Lower leg skin (tissue), 4 donors: ENCODE data around the gene KRTAP5-1. TPM values are rescaled to one million over a fixed set of nuclear protein-coding genes. Genes with fewer than 3 reads are reported as not detected.

Experiments
- DNase-seq, 2 donors: peaks; one replicate each; pipeline ENCODE4 v3.0.0-alpha.2; 2019; ENCODE audit warnings: low spot score in 2 of 2
- H3K4me3 ChIP-seq: fragments of 200-600 bp; sonication (generic); 2 replicates; pipeline ENCODE4 v1.5.1; 2017; ENCODE audit warnings: mild to moderate bottlenecking, low read depth; ENCODE audit not compliant: poor library complexity, severe bottlenecking
- CTCF ChIP-seq, 3 donors: fragments of 450-650 bp; IDR thresholded peaks; one replicate each; pipeline ENCODE4 v1.5.1; 2016; ENCODE audit warnings: antibody characterized with exemption in 3 of 3, mild to moderate bottlenecking in 3 of 3, moderate library complexity in 2 of 3
- POLR2A ChIP-seq, 2 donors: fragments of 450-650 bp; IDR thresholded peaks; one replicate each; pipeline ENCODE4 v1.6.1; 2016 to 2017; ENCODE audit warnings: antibody characterized with exemption in 2 of 2, mild to moderate bottlenecking in 1 of 2, moderate library complexity in 1 of 2
- WGBS, 2 donors: methylation state at CpG; one replicate each; pipeline ENCODE4 v1.1.5; 2018; 5-methylcytosine and 5-hydroxymethylcytosine counted together
- intact Hi-C: fragments of 100-400 bp; cut with DNase I; formaldehyde crosslinking; loops from one replicate; pipeline ENCODE4 v1.15.0; 2023; ENCODE audit warnings: low total_unique reads
- total RNA-seq, 4 donors: library from RNA; depleted of rRNA; stranded (reverse); fragments of >200 nt; gene quantifications; one replicate each; pipeline ENCODE4 v1.1.0, GENCODE V29; 2016

KRTAP5-1 gene
- total RNA-seq, 4 donors from 2014 or later = 8.1 TPM; not detected in 3

DNA sequence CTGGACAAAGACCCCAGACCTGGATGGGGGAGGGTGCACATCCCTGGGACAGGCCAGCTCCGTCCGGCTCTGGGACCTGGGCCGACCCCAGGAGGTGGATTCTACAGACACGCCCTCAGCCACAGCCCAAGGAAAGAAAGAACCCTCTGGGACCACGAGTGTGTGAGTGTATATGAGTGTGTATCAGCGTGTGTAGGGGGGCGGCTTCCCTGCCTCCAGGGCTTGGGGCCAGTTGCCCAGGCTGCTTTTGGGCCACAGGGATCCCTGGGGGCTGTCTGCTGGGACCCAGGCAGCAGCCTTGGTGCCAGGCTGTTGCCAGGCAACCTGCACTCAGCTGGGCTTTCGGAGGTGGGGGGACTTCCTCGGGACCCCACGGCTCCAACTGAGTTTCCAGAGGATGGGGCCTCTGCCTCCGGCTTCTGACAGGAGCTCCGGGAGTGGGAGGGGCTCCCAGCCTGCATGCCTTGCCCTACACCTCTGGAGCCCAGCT is 21.9 kb downstream of the KRTAP5-1 start:
- DNase-seq = no peak
- no peak overlapping the region for H3K4me3 ChIP-seq
- intact Hi-C loops = no loop called here
- 69 to 77% methylated on average over 8 to 11 of the region's 12 CpGs for WGBS, 2 donors
- no peak for TF ChIP-seq POLR2A (IDR thresholded peaks at IDR 0.05)
- TF ChIP-seq CTCF (IDR thresholded peaks at IDR 0.05) = no peak

DNA sequence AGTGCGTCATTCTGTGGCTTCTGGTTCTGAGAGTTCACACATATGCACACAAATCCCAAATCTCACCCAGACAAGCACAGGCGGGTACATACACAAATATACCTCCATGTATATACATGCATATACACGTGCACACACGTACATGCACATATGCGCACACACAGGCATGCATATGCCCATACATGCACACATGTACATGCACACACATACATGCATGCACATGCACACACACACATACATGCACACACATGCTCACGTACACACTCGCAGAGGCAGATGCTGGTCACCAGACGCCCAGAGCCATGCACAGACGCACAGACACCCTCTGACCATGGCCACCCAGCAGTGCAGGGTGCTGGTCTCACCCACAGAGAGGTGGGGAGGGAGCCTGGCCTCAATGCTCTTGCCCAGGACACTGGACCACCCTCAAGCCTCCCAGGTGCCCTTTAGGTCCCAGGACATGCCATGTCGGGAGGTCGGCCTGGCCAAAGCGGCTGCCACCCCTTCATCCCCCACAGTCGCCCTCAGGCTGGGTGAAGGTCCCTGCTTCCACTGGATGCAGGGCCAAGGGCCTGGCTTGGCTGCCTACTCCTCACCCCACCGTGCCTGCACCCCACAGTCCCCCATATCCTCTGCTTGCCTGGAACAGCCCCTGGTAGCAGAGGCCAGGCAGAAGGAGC is 22.5 kb downstream of the KRTAP5-1 start:
- intact Hi-C loops = no loop called here
- 83 to 87% methylated on average over 8 to 9 of the region's 14 CpGs for WGBS, 2 donors
- DNase-seq = no peak
- no peak overlapping the region for H3K4me3 ChIP-seq
- TF ChIP-seq CTCF (IDR thresholded peaks at IDR 0.05) = no peak
- TF ChIP-seq POLR2A (IDR thresholded peaks at IDR 0.05) = no peak

- no peak overlapping the region for H3K4me3 ChIP-seq
- 55 to 69% methylated on average over 4 to 5 of the region's 5 CpGs for WGBS, 2 donors
- TF ChIP-seq CTCF (IDR thresholded peaks at IDR 0.05) (no peak), POLR2A (IDR thresholded peaks at IDR 0.05) (no peak)
- intact Hi-C loops = no loop called here
- no peak for DNase-seq
These were observed 23.1 kb downstream of the KRTAP5-1 start for GRCh38 chr11:1561955-1562354.

GRCh38 chr11:1561266-1561665 is 23.8 kb downstream of the KRTAP5-1 start:
- no peak overlapping the region for H3K4me3 ChIP-seq
- intact Hi-C loops = no loop called here
- DNase-seq = no peak
- TF ChIP-seq POLR2A (IDR thresholded peaks at IDR 0.05) (no peak), CTCF (IDR thresholded peaks at IDR 0.05) (no peak)
- 87 to 97% methylated on average over 3 to 17 of the region's 17 CpGs for WGBS, 2 donors

DNA sequence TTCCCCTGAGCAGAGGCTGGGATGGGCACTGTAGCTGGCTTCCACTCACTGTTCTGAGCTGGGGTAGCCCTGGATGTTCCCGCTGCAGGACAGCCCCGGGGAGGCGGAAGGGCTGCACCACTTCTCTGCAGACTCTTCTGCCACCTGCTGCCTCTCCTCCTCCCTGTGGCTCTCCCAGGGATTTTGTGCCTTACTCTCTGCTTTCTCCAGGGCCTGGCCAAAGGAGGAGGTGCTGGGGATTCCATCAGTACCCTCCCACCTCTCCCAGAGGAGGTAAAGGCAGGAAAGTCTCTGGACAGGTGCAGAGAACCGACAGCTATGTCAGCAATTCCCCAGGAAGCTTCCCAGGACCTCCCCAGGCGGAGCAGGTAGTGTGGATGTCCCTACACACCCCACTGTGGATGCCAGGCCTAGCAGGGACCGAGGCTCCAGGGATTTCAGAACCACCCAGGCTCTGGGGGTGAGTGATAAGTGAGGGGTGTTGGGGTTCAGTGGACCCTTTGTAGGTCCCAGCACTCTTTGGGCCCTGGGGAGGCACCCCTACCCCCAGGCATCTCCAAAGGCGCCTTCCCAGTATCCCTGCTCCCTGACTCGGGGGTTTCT is 24.3 kb downstream of the KRTAP5-1 start:
- WGBS, 2 donors = 87 to 91% methylated on average over 8 of the region's 8 CpGs
- no peak for TF ChIP-seq CTCF (IDR thresholded peaks at IDR 0.05)
- TF ChIP-seq POLR2A (IDR thresholded peaks at IDR 0.05) = no peak
- no peak for DNase-seq
- intact Hi-C loops = no loop called here
- H3K4me3 ChIP-seq = no peak overlapping the region
